ENCODE measurements around the gene RPL3. TPM values are rescaled to one million over a fixed set of nuclear protein-coding genes. Genes with fewer than 3 reads are reported as not detected.

RPL3 gene
- polyA plus RNA-seq, 10 donors = 1,869 to 3,670 (median 2,846) TPM

DNA sequence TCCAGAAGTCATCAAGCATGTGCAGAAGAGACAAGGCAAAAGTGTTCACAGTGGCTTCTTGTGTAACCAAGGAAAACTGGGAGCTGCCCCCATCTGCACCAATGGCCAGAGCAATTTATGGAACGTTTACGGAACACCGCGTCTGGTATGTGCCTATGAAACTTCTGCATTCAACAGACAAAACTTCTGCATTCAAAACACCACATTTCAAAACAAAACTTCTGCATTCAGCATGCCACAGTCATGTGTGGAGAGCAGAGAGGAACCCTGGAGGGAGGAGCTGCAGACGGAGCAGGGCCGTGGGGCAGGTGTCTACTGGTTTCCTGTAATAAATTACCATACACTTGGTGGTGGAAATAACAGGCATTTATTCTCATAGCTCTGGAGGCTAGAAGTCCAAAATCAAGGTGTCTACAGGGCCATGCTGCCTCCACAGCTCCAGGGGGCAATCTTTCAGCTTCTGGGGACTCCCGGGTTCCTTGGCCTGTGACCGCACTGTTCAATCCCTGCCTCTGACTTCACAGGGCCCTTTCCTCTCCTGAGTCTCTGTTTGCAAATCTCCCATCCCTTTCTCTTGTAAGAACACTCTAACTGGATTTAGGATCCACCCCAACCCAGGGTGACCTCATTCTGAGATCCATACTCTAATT is 32.2 kb downstream of the RPL3 start:
- no peak for DNase-seq

GRCh38 chr22:39284983-39285382 is 34.4 kb downstream of the RPL3 start:
- no peak for DNase-seq

DNA sequence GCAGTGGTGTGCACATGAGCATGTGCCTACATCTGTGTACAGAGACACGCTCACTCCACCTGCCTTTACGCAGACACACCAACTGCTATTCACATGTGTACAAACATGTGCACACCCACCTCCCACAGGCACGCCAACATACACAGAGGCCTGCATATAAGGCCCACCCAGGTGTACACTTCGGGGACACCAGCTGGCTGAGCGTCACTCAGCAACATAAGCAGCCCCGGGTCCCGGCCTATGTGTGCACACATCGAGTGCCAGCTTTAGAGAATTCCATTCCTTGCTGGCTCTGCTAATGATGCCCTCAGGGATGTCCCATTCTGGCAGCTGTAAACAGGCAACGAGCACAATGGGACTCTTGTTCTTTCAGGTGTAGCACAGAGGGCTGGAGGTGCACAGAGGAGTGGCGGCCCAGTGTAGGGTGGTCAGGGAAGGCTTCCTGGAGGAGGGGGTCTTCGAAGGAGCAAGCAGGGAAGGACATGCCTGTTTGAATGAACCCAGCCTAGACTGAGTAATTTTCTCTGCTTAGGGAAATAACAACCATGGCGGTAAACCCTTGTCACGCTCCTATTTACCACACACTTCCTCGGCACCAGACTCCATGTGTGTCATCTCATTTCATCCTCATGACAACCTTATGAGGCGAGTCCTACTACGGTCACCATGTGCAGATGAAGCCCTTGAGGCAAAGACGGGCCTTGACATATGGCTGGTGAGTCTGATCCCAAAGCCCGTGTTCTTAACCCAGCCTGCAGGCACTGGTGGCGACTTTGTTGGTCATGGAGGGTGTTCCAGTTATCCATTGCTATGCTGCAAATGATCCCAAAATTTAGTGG is 35.1 kb downstream of the RPL3 start:
- no peak for DNase-seq

GRCh38 chr22:39283322-39284141 is 35.9 kb downstream of the RPL3 start:
- peak in 1 of 3 donors; percentile 53 for DNase-seq

GRCh38 chr22:39282645-39283321 is 36.6 kb downstream of the RPL3 start:
- peak in 1 of 3 donors; percentile 50 for DNase-seq

DNA sequence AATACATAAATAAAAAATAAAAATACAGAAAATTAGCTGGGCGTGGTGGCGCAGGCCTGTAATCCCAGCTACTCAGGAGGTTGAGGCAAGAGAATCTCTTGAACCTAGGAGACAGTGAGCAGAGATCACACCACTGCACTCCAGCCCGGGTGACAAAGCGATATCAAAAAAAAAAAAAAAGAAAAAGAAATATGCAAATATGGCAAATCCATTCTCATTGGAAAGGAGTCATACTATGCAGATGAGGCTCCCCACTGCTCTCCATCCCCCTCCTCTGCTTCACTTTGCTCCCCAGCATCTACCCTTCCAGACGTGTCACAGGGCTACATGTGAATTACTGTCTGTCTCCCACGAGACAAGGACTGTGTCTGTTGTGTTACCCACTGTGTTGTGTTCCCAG is 38.3 kb downstream of the RPL3 start:
- DNase-seq = no peak

DNA sequence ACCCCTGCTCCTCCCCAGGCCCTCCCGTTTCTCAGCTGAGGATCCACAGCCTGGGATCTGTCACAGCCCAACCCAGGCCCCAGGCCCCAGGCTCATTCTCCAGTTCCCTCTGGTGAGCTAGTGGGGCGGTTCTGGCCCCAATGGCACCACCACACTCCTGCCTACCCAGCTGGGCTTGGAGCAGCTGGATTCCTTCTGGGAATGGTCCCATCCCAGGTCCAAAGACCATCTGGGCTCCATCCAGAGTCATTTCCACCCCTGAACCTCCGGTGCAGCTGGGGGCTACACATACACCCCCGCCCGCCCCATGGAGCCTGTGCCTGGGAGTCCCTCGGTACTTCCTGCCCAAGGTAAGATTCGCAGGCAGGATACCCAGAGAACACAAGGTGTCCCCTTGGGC is 39.2 kb downstream of the RPL3 start:
- no peak for DNase-seq

- DNase-seq = no peak
These were observed 40.1 kb downstream of the RPL3 start for GRCh38 chr22:39279170-39279850.

DNA sequence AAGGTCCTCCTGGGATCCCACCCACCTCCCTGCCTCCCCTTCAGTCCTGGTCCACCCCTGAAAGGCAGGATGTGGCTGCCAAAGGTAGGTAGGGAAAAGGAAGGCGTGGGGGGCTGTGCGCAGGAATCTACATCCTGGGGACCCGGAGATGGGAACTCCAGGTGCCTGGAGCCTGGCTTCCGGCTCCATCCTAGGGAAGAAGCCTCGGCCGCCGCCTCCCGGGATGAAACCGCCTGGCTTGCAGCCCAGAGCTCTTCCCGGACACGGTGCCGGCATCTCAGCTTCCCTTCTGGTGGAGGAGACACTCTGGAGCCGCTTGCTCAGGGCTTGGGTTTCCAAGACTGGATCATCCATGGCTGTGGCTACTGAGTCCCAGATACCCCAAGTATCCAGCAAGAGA is 41.4 kb downstream of the RPL3 start:
- DNase-seq = peak in 1 of 3 donors; percentile 73

DNA sequence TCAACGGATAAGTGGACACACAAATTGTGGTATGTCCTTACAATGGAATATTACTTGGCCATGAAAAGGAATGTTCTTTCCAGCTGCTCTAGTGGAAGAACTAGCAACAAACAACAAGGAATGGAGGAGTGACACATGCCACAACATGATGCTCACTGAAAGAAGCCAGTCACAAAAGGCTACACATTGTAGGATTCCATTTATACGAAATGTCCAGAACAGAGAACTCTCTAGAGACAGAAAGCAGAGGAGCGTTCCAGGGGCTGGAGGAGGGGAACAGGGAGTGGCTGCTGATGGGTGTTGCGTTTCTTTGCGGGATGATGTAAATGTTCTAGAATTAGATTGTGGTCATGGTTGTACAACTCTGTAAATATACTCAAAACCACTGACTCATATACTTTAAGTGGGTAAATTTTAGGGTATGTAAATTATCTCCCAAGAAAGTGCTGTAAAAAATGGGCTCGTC is 42.2 kb downstream of the RPL3 start:
- DNase-seq = peak in 1 of 3 donors; percentile 61

DNA sequence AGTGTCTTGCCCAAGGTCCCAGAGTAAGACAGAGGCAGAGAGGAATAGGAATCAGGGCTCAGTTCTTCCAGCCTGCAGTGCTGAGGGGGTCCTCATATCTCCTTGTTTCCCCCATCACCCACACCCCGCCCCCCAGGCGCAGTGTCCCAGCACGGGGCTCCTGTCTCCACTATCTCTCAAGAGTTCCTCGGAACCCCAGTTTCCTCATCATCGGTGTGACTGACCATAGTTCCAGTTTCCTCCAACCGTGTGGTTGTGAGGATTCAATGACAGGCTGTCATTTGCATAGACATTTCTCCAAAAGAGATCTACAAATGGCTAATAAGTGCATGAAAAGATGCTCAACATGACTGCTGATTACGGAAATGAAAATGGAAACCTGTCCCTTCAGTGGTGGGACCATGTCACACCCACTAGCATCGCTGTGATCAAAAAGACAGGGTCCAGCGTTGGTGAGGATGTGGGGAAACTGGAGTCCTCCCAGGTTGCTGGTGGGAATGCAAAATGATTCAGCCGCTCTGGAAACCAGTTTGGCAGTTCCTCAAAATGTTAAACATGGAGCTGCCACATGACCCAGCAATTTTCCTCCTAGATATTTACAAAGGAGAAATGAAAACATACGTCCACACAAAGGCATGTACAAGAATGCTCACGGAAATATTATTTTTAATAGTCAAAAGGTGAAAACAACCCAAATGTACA is 42.8 kb downstream of the RPL3 start:
- DNase-seq = no peak

DNA sequence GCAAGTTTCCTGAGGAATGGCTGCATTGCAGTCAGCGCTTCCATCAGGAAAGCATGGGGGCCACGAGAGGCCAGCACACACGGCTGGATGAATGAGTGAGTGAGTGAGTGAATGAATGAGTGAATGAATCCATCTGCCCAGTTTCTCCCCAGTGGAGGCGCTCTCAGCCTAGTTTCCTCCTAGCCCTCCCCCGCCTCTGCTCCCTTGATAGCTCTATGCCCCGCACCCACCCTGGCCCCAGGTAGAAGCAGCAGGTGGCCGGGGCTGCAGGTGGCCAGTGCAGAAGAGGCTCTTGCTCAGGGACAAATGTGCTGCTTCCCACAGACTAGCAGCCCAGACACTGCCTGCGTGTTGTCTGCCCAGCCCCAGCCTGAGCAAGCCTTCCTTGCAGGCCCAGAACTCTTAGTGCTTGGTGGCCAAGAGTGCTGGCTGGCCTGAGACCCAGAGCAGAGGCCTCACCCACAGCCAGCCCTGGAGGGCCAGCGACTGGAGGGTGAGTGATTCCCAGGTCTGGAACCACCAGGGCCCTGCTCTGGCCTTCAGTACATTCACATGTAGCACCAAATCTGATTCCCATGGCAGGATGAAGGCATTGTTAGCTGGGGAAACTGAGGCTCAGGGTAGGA is 43.5 kb downstream of the RPL3 start:
- DNase-seq = no peak

- no peak for DNase-seq
These were observed 45.2 kb downstream of the RPL3 start for GRCh38 chr22:39273950-39274887.

DNA sequence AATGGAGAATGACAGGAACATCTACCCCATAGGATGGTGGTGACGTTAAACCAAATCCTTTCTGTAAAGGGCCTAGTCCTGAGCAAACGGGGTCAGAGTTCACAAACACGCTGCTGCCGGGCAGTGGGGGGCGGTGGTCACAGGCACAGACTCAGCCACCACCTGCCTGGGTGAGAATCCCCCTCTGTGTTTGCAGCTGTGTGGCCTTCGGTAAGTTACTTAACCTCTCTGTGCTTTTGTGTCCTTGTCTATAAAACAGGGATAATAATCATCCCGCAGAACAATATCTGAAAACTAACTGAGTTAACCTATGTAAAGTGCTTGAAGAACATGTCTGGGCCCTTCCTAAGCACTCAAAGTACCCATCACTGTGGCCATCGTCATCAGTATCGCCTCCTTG is 48.6 kb downstream of the RPL3 start:
- no peak for DNase-seq

- no peak for DNase-seq
These were observed 49.1 kb downstream of the RPL3 start for GRCh38 chr22:39270280-39270679.

GRCh38 chr22:39269095-39269790 is 50.2 kb downstream of the RPL3 start:
- DNase-seq = no peak

GRCh38 chr22:39268645-39269044 is 50.8 kb downstream of the RPL3 start:
- DNase-seq = no peak

GRCh38 chr22:39267974-39268373 is 51.4 kb downstream of the RPL3 start:
- DNase-seq = no peak
